ENCODE measurements around the gene FLAD1.

The FLAD1 gene

GRCh38 chr1:155018617-155019348 is 35.6 kb downstream of the FLAD1 start:
- no peak for DNase-seq

GRCh38 chr1:155019377-155020245 is 36.5 kb downstream of the FLAD1 start:
- no peak for DNase-seq

- DNase-seq = no peak
Measured at GRCh38 chr1:155022136-155022926, 39.2 kb downstream of the FLAD1 start.

GRCh38 chr1:155022927-155023236 is 39.7 kb downstream of the FLAD1 start:
- no peak for DNase-seq

- no peak for DNase-seq
Measured at GRCh38 chr1:155023627-155024026, 40.5 kb downstream of the FLAD1 start.

GRCh38 chr1:155024315-155024714 is 41.2 kb downstream of the FLAD1 start:
- DNase-seq = no peak

- no peak for DNase-seq
Measured at GRCh38 chr1:155026154-155026553, 43.0 kb downstream of the FLAD1 start.

GRCh38 chr1:155026588-155026987 is 43.4 kb downstream of the FLAD1 start:
- no peak for DNase-seq

- DNase-seq = no peak
Measured at GRCh38 chr1:155029513-155030242, 46.5 kb downstream of the FLAD1 start.

- no peak for DNase-seq
Measured at GRCh38 chr1:155030243-155030795, 47.2 kb downstream of the FLAD1 start.

GRCh38 chr1:155030899-155031298 is 47.8 kb downstream of the FLAD1 start:
- no peak for DNase-seq

- no peak for DNase-seq
Measured at GRCh38 chr1:155032886-155033285, 49.7 kb downstream of the FLAD1 start.

- DNase-seq = no peak
Measured at GRCh38 chr1:155033524-155033923, 50.4 kb downstream of the FLAD1 start, which contains the start of the genes DCST1 and DCST2. Gene DCST1 (plus strand): TSS chr1:155033824. CDS start chr1:155034037, 213 bp downstream. Gene DCST2 (minus strand): TSS chr1:155033781. CDS start chr1:155033701, 80 bp downstream.

GRCh38 chr1:155034318-155035208 is 51.4 kb downstream of the FLAD1 start:
- DNase-seq = no peak

GRCh38 chr1:155035936-155036335 is 52.8 kb downstream of the FLAD1 start:
- no peak for DNase-seq

- DNase-seq = no peak
Measured at GRCh38 chr1:155037043-155037442, 53.9 kb downstream of the FLAD1 start.

- DNase-seq = no peak
Measured at GRCh38 chr1:155037851-155038441, 54.8 kb downstream of the FLAD1 start.

- DNase-seq = no peak
Measured at GRCh38 chr1:155038602-155039307, 55.6 kb downstream of the FLAD1 start.

- no peak for DNase-seq
Measured at GRCh38 chr1:155039308-155039669, 56.1 kb downstream of the FLAD1 start.

All from T-helper 9 cell (primary cell).